Activated naive CD4-positive, alpha-beta T cell treated with anti-CD3 and anti-CD28 coated beads for 36 hours (primary cell): ENCODE measurements around the gene RALB. TPM values are rescaled to one million over a fixed set of nuclear protein-coding genes. Genes with fewer than 3 reads are reported as not detected.

Source experiments
- CTCF ChIA-PET: fragments of 350-600 bp; sonication (Branson Sonifier 250); formaldehyde crosslinking; loops from one replicate; lab custom pipeline; 2021; ENCODE audit warnings: antibody characterized with exemption; lab: Charles Lee
- DNase-seq: peaks from one replicate; pipeline ENCODE4 v3.0.0-alpha.2; 2020
- H3K27ac Mint-ChIP-seq: one replicate; pipeline ENCODE4 v1.8.0; 2021; ENCODE audit warnings: mild to moderate bottlenecking, mixed read lengths
- H3K27me3 Mint-ChIP-seq: one replicate; pipeline ENCODE4 v1.8.0; 2021; ENCODE audit warnings: low read depth, mixed read lengths
- H3K36me3 Mint-ChIP-seq: one replicate; pipeline ENCODE4 v1.8.0; 2021; ENCODE audit warnings: low read depth, mixed read lengths
- H3K4me1 Mint-ChIP-seq: one replicate; pipeline ENCODE4 v1.8.0; 2021; ENCODE audit warnings: low read depth, mixed read lengths
- H3K4me3 Mint-ChIP-seq: one replicate; pipeline ENCODE4 v1.8.0; 2021; ENCODE audit warnings: mild to moderate bottlenecking, moderate library complexity, mixed read lengths
- H3K9me3 Mint-ChIP-seq: one replicate; pipeline ENCODE4 v1.8.0; 2021; ENCODE audit warnings: mixed read lengths
- intact Hi-C: fragments of 100-400 bp; cut with micrococcal nuclease; formaldehyde crosslinking; loops from one replicate; pipeline ENCODE4 v1.15.1; 2023
- total RNA-seq, 2 experiments: library from RNA; stranded (reverse); gene quantifications; one replicate each; pipeline ENCODE4 v1.2.3, GENCODE V29; 2021

Gene RALB
- total RNA-seq, 2 experiments from 2014 or later: 16.4 to 19.3 TPM

DNA sequence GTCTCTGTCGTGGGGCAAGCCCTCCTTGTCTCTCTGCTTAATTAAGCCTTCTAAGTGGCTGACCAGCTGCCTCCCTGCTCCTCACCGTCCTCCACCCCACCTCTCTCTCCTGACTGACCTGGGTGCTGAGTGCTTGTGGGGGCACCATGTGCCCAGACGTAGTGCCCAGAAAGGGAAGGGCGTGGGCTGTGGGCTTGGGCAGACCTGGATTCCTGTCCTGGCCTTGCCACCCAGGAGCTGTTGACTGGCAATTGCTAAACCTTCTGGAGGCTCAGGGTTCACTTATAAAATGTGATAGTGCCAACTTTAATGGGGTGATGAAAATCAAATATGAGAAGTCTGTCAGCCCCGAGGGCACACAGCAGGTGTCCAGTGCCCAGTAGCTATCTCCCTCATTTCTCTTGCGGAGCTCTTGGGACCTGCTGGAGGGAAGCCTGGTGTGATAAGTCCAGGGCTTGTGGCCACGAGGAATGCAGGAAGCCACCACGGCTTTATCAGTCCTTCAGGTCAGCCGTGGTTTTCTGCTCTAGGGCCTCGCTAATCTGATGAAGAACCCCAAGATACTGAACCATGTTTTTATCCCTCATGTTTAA is 71.3 kb downstream of the RALB start:
- no peak for DNase-seq
- no peaks in the 10 kb centered on the region for H3K36me3 Mint-ChIP-seq
- no peak overlapping the region for H3K4me3 Mint-ChIP-seq
- intact Hi-C loops: no loop called here
- H3K9me3 Mint-ChIP-seq: no peaks in the 10 kb centered on the region
- CTCF ChIA-PET: interaction anchor here (1.9 kb wide), 1 partner anchor 11 kb away, joined by 9 read pairs; no protein-coding TSS in a partner anchor
- peaks cover 2% of the 10 kb centered on the region for H3K27me3 Mint-ChIP-seq
- no peaks in the 10 kb centered on the region for H3K4me1 Mint-ChIP-seq
- no peak overlapping the region for H3K27ac Mint-ChIP-seq

DNA sequence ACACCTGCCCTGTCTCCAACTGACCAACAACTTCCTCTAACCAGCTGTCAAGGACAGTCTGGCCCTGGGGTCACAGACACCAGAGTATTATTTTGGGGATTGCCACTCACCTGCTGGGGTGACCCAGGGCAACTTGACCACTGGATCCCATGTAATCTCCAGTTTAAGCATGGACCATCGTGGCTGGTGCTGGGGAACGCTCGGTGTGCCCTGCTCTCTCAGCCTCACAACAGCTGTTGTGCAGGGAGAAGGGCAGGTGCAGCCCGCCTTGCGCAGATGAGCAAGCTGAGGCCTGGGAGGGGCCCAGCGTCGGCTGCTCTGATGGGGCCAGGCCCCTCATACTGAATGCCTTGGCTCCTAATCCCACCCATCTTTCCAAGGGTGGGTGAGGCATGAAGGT is 72.3 kb downstream of the RALB start:
- Mint-ChIP-seq H3K27me3 (peaks cover 2% of the 10 kb centered on the region), H3K9me3 (no peaks in the 10 kb centered on the region), H3K4me1 (no peaks in the 10 kb centered on the region), H3K4me3 (no peak overlapping the region), H3K36me3 (no peaks in the 10 kb centered on the region), H3K27ac (no peak overlapping the region)
- intact Hi-C loops: no loop called here
- CTCF ChIA-PET: interaction anchor here (0.7 to 2.2 kb wide), 2 partner anchors 12 kb away, joined by 3 to 8 read pairs; no protein-coding TSS in a partner anchor
- no peak for DNase-seq

DNA sequence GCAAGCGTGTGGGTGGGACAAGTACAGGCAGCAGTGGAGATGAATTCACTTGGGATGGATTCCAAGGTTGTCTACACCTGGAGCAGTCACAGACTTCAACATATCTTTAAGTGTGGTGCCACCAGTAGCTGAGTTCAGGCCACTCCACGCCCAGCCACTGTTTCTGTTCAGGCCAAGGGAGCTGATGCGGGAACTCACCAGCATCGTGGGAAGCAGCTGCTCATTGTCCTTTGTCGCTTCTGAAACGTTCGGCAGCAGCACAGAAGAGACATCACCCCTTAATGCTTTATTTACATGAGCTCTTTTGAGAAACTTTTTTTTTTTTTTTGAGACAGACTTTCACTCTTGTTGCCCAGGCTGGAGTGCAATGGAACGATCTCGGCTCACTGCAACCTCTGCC is 73.4 kb downstream of the RALB start:
- no peaks in the 10 kb centered on the region for H3K36me3 Mint-ChIP-seq
- intact Hi-C loops: no loop called here
- no peaks in the 10 kb centered on the region for H3K9me3 Mint-ChIP-seq
- H3K4me1 Mint-ChIP-seq: no peaks in the 10 kb centered on the region
- H3K27ac Mint-ChIP-seq: no peak overlapping the region
- DNase-seq: no peak
- H3K27me3 Mint-ChIP-seq: peaks cover 2% of the 10 kb centered on the region
- CTCF ChIA-PET: interaction anchor here (0.6 to 2.2 kb wide), 2 partner anchors 13 to 564 kb away, joined by 5 to 8 read pairs; no protein-coding TSS in a partner anchor
- no peak overlapping the region for H3K4me3 Mint-ChIP-seq

DNA sequence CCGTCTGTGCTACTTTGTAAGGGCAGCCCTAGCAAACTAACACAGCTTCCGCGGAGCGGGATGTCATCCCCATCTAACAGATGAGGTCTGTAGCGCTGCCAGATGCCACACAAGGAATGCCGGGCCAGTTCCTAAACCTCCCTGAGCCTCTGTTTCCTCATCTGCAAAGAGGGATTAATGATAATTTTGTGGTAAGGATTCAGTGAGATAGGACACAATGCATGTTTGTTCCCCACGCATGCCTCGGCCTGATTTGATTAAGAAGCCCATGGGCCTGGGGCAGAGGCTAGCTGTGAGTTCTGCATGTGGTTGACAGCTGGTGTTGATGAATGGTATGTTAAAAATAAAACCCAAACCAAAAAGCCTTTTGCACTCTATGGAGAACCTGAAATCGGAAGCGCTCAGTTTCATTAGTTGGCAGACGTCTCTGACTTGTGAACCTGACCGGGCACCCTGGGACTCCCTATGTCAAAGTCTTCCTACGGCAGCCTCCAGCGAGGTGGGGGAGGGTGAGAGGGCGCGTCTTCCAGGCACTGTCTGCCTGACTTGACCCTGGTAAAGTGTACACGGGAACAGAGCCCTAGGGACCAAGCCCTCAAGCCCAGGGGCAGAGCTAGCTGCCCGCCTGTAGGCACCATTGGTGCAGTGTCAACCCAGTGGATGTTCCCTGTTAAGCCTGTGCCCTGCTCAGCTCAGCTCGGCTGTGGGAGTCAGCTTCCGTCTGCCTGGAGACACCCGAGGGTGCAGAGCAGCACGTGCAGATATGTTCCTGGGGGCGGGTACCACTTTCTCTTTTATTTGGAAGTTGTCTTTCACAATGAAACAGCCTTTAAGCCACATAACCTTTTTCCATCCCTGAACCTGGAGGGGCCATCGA is 78.5 kb downstream of the RALB start:
- CTCF ChIA-PET: no interaction called here
- no peak overlapping the region for H3K27ac Mint-ChIP-seq
- no peaks in the 10 kb centered on the region for H3K4me1 Mint-ChIP-seq
- no peak for DNase-seq
- H3K4me3 Mint-ChIP-seq: no peak overlapping the region
- no peaks in the 10 kb centered on the region for H3K36me3 Mint-ChIP-seq
- peaks cover 3% of the 10 kb centered on the region for H3K9me3 Mint-ChIP-seq
- intact Hi-C loops: no loop called here
- H3K27me3 Mint-ChIP-seq: peaks cover 4% of the 10 kb centered on the region

DNA sequence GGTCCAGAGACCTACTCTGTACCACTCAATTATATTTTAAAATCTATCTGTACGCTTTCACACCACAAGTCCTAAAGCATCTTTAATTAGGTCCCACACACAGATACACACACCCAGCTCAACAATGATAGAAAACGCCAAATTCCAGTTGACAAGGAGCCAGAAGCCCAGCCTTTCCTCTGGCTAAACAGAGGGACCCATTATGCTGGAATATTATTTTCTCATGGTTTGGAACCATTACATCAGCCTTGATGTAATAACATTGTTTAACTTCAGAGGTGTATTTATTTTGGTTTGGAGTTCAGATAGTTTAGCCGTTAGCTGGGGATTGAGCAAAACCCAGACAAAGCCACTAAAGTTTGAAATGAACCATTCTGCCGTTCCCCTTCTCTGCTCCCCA is 79.3 kb downstream of the RALB start:
- intact Hi-C loops: no loop called here
- Mint-ChIP-seq H3K9me3 (peaks cover 3% of the 10 kb centered on the region), H3K27me3 (peaks cover 6% of the 10 kb centered on the region), H3K4me3 (no peak overlapping the region), H3K27ac (no peak overlapping the region), H3K36me3 (no peaks in the 10 kb centered on the region), H3K4me1 (no peaks in the 10 kb centered on the region)
- no peak for DNase-seq
- CTCF ChIA-PET: interaction anchor here (0.8 kb wide), 1 partner anchor 99 kb away, joined by 5 read pairs; no protein-coding TSS in a partner anchor

DNA sequence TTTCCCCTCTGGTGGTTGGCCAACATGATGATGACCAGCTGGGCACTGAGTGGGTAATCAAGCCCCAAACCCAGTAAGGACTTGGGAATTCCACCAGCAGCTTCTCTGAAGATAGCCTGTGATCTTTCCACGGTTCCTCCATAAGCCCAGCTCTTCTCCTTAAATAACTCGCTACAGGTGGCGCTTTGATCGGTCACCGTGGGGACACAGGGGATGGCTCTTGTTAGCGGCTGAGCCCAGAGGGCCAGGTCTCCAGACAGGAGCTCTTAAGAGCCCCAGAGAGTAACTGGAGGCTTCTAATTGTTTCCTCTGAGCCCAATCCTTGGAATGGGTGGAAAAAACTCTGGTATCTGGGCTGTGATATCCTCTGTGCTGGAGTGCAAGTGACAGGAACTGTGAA is 79.7 kb downstream of the RALB start:
- intact Hi-C loops: no loop called here
- Mint-ChIP-seq H3K9me3 (peaks cover 3% of the 10 kb centered on the region), H3K27me3 (peaks cover 7% of the 10 kb centered on the region), H3K27ac (no peak overlapping the region), H3K36me3 (no peaks in the 10 kb centered on the region), H3K4me3 (no peak overlapping the region), H3K4me1 (no peaks in the 10 kb centered on the region)
- no peak for DNase-seq
- CTCF ChIA-PET: interaction anchor here (0.8 kb wide), 1 partner anchor 100 kb away, joined by 5 read pairs; no protein-coding TSS in a partner anchor

DNA sequence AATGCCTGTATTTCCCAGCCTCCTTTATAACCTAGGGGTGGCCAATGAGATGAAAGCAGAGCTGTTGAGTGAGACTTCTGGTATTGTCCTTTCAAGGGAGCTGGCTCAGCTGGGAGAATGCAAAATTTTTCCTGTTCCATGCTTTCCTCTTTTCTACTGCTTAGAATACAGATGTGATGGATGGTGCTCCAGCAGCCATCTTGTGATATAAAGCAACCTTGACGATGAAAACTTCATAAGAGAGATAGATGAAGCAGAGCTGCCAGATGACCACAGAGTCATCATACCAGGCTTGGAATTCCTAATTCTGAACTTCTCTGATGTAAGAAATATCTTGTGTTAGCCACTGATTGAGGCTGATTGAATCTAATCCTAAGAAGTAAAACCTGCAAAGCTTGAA is 81.4 kb downstream of the RALB start:
- Mint-ChIP-seq H3K27ac (no peak overlapping the region), H3K36me3 (no peaks in the 10 kb centered on the region), H3K27me3 (peaks cover 11% of the 10 kb centered on the region), H3K9me3 (peaks cover 3% of the 10 kb centered on the region), H3K4me3 (no peak overlapping the region), H3K4me1 (no peaks in the 10 kb centered on the region)
- intact Hi-C loops: no loop called here
- CTCF ChIA-PET: interaction anchor here (0.7 to 1.2 kb wide), 3 partner anchors 9 to 347 kb away, joined by 3 to 4 read pairs (median 4); no protein-coding TSS in a partner anchor
- DNase-seq: no peak

DNA sequence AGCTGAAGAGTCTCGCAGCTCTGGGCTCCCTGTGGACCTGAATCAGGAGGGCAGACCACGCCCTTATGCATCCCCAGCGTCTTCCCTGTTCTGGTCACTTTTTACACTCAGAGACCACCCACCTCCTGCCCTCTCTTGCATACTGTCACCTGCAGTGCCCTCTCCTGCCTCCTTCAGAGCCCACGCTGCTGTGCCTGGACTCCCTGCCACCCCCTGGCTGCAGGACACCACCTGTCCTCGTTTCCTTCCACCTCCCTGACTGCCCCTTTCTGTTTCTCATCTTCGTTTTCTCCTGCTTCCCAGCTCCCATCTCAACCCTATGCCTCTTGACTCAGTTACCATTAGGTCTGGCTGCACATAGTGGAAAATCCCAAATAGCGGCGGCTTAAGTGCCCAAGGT is 84.1 kb downstream of the RALB start:
- Mint-ChIP-seq H3K27me3 (peaks cover 26% of the 10 kb centered on the region), H3K4me1 (no peaks in the 10 kb centered on the region), H3K36me3 (no peaks in the 10 kb centered on the region), H3K9me3 (peaks cover 3% of the 10 kb centered on the region), H3K27ac (no peak overlapping the region), H3K4me3 (no peak overlapping the region)
- intact Hi-C loops: no loop called here
- CTCF ChIA-PET: interaction anchor here (0.5 to 1.4 kb wide), 3 partner anchors 12 to 344 kb away, joined by 3 to 4 read pairs (median 3); no protein-coding TSS in a partner anchor
- DNase-seq: no peak

DNA sequence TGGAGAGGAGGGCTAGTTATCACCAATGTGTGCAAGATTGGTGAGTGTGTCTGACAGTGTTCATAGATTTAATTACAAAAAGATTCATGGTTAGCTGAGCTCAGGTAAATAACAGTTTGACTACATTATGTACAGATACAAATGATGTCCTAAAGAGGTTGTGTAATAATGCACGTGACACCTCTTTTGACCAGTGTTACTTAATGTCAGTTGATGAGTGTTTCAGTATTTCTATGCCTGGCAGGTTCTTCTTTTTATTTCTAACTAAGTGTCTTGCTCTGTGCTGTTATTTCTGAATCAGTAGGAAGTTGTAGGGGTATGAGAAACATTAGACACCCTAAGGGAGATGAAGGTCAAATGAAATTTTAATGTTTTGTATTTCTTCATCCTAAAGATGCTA is 85.4 kb downstream of the RALB start:
- Mint-ChIP-seq H3K9me3 (peaks cover 3% of the 10 kb centered on the region), H3K4me3 (no peak overlapping the region), H3K36me3 (no peaks in the 10 kb centered on the region), H3K27me3 (peaks cover 35% of the 10 kb centered on the region), H3K4me1 (peaks cover 2% of the 10 kb centered on the region), H3K27ac (no peak overlapping the region)
- intact Hi-C loops: no loop called here
- CTCF ChIA-PET: no interaction called here
- DNase-seq: no peak

DNA sequence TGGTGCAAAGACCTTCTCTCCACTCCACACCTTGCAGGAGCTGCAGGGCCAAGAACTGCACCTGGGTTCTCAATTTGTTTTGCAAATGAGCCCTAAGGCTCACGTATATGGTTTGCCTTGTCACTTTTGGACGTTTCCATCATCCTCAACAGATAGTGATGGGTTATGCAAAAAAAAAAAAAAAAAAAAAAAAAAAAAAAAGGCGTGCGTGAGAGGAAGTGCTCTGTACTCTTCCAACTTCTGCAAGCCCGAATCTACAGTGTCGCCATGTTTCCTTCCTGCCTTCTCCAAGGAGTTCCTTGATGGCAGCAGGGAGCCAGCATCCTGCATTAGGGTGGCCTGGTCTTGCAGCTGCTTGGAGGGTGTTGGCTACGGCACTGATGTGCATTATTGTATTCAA is 89.3 kb downstream of the RALB start:
- Mint-ChIP-seq H3K4me3 (no peak overlapping the region), H3K36me3 (no peaks in the 10 kb centered on the region), H3K4me1 (peaks cover 7% of the 10 kb centered on the region), H3K9me3 (no peaks in the 10 kb centered on the region), H3K27me3 (peaks cover 41% of the 10 kb centered on the region), H3K27ac (no peak overlapping the region)
- DNase-seq: no peak
- CTCF ChIA-PET: interaction anchor here (1.3 to 2.2 kb wide), 3 partner anchors 27 to 94 kb away, joined by 3 to 11 read pairs (median 6); no protein-coding TSS in a partner anchor
- intact Hi-C loops: loop anchor here (2.0 kb wide), 1 partner anchor 179 kb away; no protein-coding TSS in a partner anchor

DNA sequence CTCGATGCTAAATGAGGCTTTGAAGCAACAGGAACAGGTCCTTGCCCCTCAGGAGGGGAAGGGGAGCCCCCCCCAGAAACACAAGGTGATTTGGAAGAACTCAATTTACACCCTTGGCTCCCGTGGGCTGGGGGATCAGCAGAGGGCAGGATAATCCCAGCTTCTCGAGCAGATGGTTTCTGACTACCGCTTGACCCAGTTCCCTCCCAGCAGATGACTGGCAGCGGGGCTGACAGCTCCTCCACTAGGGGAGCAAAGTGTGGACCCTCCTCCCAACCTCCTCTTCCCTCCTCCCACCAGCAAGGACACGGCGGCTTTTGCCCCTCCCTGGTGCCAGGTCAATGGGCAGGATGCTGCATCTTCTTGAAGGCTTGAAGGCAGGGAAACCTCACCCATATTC is 89.8 kb downstream of the RALB start:
- Mint-ChIP-seq H3K4me3 (no peak overlapping the region), H3K27ac (no peak overlapping the region), H3K36me3 (no peaks in the 10 kb centered on the region), H3K4me1 (peaks cover 10% of the 10 kb centered on the region), H3K9me3 (no peaks in the 10 kb centered on the region), H3K27me3 (peaks cover 42% of the 10 kb centered on the region)
- intact Hi-C loops: loop anchor here (2.0 kb wide), 1 partner anchor 178 kb away; no protein-coding TSS in a partner anchor
- CTCF ChIA-PET: interaction anchor here (1.3 to 1.9 kb wide), 5 partner anchors 8 to 333 kb away, joined by 3 to 11 read pairs (median 6); no protein-coding TSS in a partner anchor
- DNase-seq: no peak

DNA sequence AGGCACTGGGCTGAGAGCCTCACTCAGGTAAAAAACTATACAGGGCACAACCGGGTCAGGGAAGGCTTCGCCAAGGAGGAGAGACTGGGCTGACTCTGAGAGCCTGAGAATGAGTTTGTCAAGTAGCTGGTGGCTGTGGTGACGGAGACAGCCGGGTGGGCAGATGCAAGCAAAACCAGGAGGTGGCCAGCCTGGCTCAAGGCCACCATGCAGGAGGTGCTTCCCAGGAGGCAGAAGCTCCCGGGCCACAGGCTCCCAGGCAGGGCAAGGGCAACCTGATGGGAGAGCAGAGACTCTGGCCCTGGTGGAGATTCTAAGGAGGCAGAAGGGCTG is 90.4 kb downstream of the RALB start:
- Mint-ChIP-seq H3K4me3 (no peak overlapping the region), H3K27me3 (peaks cover 46% of the 10 kb centered on the region), H3K9me3 (no peaks in the 10 kb centered on the region), H3K36me3 (no peaks in the 10 kb centered on the region), H3K4me1 (peaks cover 13% of the 10 kb centered on the region), H3K27ac (no peak overlapping the region)
- CTCF ChIA-PET: interaction anchor here (0.5 to 2.5 kb wide), 19 partner anchors 9 to 347 kb away, joined by 3 to 16 read pairs (median 4); no protein-coding TSS in a partner anchor
- intact Hi-C loops: loop anchor here (1.0 to 2.0 kb wide), 5 partner anchors 94 to 337 kb away; no protein-coding TSS in a partner anchor
- DNase-seq: no peak
